DND-41 (cell line): ENCODE measurements around the gene TNFRSF19.
A peak's percentile ranks its signal among the peaks of the same experiment; 100 is the strongest.

ENCODE experiments used
- CTCF ChIP-seq: IDR thresholded peaks from 2 replicates; pipeline ENCODE4 v1.5.1; 2012; ENCODE audit warnings: borderline replicate concordance, low read length, moderate library complexity, mild to moderate bottlenecking; ENCODE audit not compliant: poor library complexity, severe bottlenecking; ENCODE audit errors: extremely low read depth
- EZH2 ChIP-seq: IDR thresholded peaks from 3 replicates; pipeline ENCODE4 v1.6.1; 2012; ENCODE audit warnings: borderline replicate concordance, low read depth, mild to moderate bottlenecking, moderate library complexity, low read length, inconsistent platforms; ENCODE audit not compliant: severe bottlenecking

- TF ChIP-seq CTCF (peak; percentile 18), EZH2 (no peak)
These were observed 137.5 kb downstream of the TNFRSF19 start for GRCh38 chr13:23707674-23708073.
